ENCODE measurements around the gene FRMD4A.

The FRMD4A gene

DNA sequence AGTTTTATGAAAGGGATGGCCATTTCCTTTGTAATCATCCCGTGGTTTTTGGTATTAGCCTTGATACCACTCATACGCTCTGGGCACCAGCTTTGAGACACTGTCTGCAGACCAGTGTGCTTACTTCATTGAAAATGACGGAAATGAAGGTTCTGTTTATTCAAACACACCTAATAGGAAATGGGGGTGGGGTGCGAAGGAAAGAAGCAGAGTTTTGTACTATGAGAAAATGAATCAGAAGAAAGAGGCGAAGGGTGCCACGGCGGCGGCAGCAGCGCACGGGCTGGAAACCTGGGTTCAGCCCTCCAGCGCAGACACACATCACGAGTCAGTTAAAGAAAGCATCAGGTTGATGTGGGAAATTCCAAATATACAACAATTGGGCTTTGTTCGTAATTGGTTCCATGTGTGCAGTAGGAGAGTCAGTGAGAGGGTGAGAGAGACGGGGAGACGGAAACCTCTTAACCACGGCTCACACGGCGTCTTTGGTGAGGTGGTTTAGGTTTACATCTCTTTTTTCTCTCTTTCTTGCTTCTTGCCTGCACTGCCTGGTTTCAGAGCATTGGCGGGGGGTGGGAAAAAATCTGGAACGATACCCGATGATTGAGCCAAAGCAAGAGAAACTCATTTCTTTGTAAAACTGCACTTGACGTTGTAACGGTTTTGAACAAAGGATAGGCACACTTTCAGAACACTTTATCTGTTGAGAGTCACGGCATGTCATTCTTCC is 321.2 kb downstream of the FRMD4A start:
- DNase-seq, result peak; percentile 60

DNA sequence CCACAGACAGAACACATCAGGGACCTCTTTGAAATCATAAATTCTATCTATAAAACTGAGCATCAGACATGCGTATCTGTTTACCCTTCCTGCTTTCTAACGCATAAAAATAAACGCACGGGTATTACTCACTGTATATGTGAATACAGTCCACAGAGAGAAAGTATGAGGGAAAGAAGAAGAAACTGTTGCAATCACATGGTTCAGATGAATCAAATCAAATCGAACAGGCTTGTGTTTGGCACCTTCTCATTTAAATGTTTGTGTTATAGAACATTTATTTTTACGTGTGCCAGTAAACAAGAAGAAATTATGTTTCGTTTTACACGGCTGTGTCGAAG is 322.0 kb downstream of the FRMD4A start:
- no peak for DNase-seq

DNA sequence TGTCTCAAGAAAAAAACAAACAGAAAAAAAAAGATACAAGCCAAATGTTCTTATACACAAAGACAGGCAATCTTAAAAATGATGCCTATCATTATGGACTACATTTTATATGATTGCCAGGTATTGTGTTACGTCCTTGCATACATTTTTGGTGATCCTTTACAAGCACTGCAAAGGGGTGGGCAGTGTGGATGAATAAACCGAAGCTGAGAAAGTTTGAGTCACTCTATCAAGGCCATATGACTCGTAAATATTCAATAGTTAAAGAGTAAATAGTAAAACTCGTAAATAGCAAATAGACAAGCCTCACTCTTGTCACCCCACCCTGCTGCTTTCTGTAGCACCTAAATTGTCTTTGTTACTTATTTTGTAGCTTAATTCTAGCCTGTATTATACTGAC is 326.2 kb downstream of the FRMD4A start:
- no peak for DNase-seq

DNA sequence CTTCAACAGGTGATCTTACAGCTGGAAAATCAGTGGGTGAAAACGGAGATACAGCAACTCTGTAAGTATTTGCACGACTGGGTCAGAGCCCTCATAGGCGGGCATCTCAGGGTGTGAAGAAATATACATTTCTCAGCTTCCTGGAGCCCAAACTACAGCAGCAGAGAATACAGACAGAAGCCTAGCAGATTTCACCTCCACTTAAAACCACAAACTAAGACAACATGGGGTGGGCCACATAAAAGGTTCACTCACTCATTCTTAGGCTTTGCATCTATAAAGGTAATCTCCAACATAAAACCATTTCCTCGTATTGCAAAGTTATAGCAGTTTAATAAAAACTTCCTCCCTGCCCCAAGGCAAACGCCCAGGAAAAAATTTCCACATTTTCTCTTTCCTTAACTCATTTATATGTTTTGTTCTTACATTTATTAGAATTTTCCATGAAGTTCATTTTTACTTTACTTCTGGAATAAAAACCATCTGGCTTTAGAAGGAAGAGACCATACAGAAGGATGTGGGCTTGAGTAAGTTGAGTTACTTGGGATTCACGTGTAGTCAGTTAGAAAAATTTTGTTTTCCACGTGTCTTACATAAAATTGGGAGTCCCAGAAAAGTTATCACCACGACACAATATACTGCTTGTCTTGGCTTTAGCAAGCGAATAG is 327.1 kb downstream of the FRMD4A start:
- DNase-seq, result no peak

DNA sequence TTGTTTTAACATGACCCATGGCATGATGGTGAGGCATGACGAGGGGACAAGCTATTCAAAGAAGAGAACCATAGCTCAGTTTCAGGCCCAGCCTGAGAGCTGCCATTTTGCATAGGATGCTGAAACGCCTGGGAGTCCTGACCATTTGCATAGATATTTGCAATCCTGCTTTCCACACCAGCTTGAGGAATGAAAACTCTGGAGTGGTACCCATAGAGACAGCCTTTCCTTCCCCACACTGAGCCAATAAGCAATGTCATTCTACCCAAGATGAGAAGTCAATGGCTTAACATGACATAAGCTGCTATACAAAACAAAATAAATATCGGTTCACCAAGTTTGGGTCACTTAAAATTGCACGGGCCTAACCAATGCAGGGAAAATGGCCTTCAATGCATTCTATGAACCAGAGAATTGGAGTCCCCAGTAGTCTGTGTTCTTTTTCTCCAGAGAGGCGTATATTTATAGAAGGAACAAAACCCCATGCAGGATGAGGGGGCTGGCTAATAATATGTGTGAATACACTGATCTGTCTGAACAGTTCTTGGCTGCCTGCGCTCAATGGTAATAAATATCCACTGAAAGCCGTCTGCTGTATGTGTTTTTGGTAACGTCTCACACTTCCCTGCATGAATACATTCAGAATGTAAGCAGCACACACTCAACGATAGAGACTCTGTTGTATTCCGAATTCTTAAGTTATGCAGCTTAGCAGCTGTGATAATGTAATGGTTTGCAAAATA is 329.3 kb downstream of the FRMD4A start:
- DNase-seq, result no peak

- no peak for DNase-seq
Measured at GRCh38 chr10:13998163-13998835, 332.4 kb downstream of the FRMD4A start.

DNA sequence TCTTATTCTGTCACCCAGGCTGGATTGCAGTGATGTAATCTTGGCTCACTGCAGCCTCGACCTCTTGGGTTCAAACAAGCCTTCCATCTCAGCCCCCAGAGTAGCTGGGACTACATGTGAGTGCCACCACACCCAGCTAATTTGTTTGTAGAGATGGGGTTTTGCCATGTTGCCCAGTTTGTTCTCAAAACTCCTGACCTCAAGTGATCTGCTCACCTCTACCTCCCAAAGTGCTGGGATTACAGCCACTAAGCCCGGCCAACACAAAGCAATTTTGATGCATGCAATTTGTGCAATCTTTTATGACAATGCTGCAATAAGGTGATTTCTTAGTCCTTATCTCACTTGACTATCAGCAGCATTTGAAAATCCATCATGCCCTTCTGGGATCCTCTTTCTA is 333.1 kb downstream of the FRMD4A start:
- DNase-seq, result no peak

GRCh38 chr10:13994932-13995331 is 335.8 kb downstream of the FRMD4A start:
- DNase-seq, result no peak

DNA sequence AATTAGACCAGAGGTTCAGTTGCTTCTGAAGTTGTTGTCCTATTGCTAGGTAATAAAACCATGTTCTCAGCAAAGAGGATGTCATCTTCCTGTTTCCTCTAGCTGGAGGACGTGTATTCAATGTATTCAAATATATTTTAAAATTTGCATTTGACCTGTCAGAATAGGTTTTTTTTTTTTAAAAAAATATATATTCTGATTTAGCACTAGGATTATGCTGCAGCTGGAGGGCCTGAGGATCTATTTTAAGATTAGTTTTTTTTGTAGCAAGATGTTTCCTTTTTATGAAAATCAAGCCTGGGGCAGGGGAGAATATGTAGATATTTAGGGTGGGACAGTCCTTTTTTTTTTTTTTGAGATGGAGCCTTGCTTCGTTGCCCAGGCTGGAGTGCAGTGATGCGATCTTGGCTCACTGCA is 337.0 kb downstream of the FRMD4A start:
- no peak for DNase-seq

DNA sequence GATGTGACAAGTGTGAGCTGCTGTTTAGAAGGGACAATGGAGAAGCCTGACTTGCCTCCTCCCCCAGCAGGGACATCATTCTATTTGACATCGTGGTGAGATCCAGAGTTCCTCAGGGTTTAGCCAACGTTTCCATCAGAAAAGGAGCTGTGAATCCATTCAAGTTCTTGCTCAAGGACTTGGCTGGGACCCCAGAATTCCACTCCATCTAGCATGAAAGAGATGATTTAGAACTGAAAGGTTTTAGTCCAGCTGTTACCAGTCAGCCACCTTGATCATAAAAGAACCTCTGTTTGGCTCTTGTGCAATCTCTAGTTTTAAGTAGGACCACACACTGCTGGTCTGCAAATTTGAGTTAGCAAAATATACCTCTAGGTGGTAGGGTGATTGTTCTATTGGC is 337.6 kb downstream of the FRMD4A start:
- no peak for DNase-seq

- DNase-seq, result no peak
Measured at GRCh38 chr10:13991353-13991752, 339.4 kb downstream of the FRMD4A start.

DNA sequence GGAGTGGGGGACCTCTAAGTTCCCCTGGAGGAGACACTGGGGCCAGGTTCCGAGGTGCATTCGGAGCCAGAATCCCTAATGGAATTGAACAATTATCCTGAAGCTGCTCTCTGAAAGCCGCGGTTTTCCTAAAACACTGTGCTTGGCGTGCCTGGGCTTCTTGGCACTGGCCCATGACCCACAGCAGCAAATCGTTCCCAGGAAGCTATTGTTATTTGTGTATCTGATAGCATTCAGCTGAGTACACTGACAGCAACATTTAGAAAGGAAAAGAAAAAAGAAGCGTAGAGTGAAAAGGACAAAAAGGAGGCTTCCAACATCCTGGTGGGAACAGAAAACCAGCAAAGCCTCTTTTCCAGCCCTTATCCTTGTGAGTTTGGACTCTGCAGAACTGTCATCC is 339.8 kb downstream of the FRMD4A start:
- no peak for DNase-seq

DNA sequence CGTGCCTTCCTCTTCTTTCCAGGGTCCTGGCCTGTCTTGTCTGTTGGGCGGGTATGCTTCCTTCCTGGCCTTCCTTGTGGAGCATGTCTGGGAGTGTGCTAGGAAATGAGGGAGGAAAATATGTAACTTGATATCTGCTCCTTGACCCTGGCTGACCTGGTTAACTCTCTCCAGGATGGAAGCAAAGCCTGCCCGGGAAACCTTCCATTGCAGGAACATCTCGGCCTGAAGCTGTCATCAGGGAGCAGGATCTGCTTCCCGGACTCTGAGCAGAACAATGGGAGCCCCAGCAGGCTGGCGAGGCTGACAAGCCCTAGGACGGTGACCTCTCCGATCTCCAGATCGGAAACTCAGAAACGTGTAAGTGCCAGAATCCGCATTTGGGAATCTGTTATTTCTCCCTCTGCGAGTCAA is 340.3 kb downstream of the FRMD4A start:
- DNase-seq, result no peak

GRCh38 chr10:13989616-13990015 is 341.1 kb downstream of the FRMD4A start:
- no peak for DNase-seq

- DNase-seq, result no peak
Measured at GRCh38 chr10:13987446-13987845, 343.3 kb downstream of the FRMD4A start.

GRCh38 chr10:13984647-13985155 is 346.0 kb downstream of the FRMD4A start:
- no peak for DNase-seq

DNA sequence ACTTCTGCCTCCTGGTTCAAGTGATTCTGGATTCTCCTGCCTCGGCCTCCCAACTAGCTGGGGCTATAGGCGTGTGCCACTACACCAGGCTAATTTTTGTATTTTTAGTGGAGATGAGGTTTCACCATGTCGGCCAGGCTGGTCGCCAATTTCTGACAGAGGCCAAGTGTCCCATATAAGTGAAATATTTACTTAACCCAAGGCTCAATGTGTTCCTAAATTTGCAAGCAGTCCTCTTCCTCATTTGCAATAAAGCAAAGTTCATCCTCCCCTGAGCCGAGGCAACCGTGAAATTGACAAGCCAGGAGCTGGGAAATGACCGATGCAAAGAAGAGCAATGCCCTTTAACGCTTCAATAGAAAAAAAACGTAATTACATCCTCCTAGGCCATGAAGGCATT is 347.7 kb downstream of the FRMD4A start:
- no peak for DNase-seq

GRCh38 chr10:13978533-13979115 is 352.1 kb downstream of the FRMD4A start:
- DNase-seq, result no peak

- no peak for DNase-seq
Measured at GRCh38 chr10:13977861-13978532, 352.7 kb downstream of the FRMD4A start.

GRCh38 chr10:13973742-13974141 is 357.0 kb downstream of the FRMD4A start:
- DNase-seq, result no peak

DNA sequence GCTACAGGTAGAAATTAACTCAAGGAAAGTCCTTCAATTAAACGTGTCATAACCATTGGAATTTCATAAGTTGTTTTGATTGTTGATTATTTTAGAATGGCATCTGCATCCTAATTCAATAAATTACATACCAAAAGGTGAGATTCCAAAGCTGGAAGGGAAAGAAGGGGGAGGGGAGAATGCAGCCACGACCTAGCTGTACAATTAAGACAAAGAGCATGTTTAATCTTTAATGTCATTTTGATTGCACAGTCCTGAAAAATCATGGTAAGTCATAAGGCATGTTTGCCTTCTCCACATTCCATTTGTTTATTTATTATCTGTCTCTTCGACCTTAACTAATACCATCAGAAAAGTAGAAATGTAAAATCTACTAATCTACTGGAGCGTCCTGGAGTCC is 358.1 kb downstream of the FRMD4A start:
- DNase-seq, result no peak
